DMS153 treated with DMSO at 0.1 percent for 48 hours (cell line): ENCODE measurements around the gene TNK1.

Source experiments
- DNase-seq: peaks from one replicate; lab custom pipeline; 2025; ENCODE audit not compliant: unreplicated experiment; lab: John Stamatoyannopoulos, UW

TNK1 gene

GRCh38 chr17:7389924-7390910 lies 9.3 kb downstream of the TNK1 start:
- DNase-seq = no peak

DNA sequence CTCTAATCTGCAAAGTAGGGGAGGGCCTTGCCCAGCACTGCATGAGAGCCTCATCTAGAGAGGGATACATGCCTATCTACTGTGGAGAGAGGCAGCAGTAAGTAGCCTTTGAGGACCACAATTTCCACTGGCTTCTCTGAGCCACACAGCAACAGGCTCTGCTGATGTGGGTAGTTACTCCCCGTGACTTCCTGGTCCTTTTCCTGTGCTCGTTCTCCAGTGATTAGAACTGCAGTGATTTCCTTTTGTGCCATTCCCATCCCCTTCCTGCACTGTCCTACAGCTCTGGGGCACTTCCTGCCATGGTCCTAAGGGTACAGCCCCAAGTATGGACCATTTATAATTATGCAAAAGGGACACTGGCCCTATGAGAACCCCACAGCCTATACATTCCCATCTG lies 10.4 kb downstream of the TNK1 start:
- no peak for DNase-seq

DNA sequence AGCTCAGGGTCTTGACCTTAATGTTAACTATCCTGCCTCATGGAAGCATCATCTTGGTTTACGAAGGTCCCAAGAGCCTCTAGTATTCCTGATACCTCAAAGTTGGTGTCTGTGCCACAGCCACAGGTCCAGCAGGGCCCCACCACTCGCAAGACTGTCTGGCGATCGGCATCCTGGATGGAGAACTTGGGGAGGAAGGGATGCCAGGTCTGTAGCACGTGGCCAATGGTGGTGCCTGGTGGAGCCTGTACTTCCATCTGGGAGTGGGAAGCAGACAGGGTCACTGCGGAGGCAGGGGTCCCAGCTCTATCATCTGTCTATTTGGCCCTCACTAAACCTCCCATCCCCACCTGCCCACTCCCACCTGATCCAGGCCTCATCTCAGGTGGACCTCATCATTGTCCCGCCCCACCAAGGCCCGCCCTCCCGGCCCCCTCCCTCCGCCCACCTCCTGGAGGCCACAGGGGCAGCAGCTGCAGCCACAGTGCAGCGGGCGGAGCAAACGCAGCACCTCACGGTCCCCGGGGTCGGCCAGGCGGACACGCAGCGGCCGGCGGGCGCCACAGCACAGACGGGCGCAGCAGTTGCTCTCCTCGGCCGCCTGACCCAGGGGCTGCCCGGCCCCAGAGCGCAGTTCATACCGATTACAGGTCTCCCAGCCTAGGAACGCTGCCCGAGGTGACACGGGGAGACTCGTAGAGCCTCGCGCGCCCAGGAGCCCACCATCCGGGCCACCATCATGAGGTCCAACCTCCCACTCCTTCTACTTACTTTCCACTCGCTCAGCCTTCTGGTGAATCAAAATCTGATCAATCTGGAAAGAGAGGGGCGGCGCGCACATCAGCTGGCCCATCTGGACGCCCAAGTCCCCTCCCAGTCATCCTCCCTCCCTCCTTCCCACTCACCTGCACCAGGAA lies 12.1 kb downstream of the TNK1 start:
- DNase-seq = no peak

DNA sequence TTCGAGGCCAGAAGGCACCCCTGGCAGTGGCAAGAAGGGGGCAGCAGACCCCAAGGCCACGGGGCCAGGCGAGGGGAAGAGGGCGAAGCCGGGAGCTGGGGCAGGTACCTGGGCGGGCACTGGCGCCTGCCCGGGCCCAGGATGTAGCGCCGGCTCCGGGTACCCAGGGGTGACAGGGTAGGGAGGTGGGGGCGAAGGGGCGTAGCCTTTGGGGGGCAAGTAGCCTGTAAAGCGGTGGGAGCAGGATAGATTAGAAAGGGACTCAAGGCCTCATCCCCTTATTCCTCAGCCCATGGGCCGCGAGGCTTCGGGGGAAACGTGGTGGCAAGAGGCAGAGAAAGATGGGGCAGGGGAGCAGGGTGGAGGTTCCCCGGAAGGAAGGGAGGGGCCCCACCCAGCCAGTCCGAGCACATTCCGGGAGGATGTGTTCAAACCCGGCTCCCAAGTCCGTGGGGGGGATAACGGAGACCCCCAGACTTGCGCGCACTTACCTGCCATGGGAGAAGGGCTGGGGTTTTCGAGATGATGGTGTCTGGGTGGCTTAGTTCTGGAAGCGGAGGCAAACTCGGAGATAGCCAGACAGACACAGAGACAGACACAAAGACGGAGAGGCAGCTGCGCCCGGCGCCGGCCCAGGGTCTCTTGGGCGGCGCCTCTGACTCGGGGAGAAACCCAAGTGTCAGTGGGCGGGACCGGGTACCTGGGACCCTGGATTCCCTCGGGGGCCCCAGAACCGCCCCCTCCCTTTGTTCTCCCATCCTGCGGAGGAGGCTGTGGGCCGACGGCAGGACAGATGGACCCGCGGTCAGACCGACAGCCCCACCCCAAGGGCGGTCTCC lies 12.9 kb downstream of the TNK1 start:
- DNase-seq = no peak

DNA sequence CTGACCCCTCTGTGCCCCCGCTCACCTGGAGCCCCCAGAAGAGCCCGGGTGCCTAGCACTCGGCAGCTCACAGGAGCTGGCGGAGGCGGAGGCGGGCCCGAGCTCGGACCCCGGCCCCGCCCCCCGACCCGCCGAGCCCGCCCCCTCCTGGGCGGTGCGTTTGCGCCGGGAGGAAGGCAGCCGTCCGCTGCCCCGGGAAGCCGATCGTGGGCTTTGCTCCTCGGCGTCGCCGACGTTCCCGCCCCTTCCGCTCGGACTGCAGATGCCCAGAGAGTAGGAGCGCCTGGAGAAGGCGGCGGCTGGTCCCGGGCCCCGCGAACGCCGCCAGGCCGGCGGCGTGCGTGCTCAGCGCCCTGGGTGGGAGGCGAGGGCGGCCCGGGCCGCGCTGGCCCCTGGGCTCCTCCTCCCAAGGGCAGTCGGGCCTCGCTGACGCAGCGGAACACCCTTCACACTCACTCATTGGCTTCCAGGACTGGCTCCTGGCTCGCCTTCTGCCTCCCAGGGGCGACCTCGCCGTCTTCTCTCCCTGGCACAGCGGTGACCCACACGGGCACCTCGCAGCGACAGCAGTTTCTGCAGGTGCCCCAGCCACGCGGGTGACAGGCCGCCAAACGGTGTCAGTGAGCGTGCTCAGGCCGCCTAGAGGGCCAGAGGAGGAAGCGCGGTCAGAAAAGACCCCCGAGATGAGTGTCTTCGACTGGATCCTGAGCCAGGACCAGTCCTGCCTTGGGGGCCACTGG lies 13.7 kb downstream of the TNK1 start, which contains the start of gene PLSCR3:
Gene PLSCR3 (minus strand): TSS at position 74 of the 740 bp plus-strand sequence. CDS start 415 bp downstream, outside the sequence.
- peak; percentile 20 for DNase-seq

DNA sequence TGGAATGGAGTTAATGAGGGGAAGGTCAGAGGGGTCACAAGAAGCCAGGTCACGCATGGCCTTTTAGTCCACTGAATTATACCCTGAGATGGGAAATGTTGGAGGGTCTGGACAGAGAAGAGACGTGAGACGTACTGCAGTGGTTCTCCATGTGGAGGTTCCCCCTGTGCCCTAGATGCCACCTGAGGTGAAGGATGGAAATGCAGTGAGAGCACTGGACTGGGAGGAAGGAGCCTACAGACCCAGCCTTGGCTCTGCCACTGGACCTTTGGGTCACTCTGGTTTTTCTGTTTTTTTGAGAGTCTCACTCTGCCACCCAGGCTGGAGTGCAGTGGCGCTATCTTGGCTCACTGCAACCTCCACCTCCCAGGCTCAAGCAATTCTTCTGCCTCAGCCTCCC lies 15.3 kb downstream of the TNK1 start:
- DNase-seq = no peak

- DNase-seq = no peak
These were observed 17.7 kb downstream of the TNK1 start for GRCh38 chr17:7398612-7399011.

DNA sequence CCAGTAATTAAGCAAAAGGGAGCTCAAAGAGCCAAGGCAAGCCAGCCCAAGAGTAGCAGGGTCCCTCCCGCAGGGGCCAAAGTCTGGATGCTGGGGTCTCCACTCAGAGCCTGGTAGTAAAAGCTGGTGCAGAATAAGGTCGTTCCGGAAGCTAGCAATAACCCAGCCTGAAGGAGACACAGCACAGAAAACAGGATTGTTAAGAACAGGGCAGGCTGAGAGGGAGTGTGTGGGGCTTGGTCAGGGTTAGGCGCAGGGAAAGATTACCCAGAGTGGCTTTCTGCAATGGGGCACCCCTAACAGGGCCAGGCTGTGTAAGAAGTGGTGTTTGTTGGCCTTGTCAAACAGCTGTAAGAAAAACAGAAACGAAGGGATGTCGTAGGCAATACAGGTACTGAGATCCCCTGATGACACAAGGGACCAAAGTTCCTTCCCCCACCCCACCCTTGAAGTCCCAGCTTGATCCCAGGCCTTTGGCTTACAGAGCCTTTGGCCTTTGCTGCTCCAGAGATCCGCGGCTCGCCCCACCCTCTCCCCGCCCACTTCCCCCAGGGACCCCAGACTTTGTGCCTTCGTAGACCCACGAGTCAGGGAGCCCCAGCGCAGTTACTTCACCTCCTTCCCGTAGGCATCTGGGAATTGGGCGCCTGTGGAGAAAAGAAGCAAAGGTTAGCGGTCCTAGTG lies 22.3 kb downstream of the TNK1 start:
- DNase-seq = no peak

DNA sequence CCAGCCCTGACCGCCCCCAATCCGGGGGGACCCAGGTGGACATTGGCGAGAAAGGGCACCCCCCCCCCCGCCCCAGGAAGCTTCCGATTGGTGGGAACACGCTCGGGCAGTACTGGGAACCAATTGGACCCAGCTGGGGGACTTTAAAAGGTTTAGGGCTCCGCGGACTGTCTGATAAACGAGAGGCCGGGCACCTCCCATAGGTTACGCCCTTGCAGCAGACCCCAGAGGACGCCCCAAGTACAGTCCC lies 22.8 kb downstream of the TNK1 start:
- no peak for DNase-seq

DNA sequence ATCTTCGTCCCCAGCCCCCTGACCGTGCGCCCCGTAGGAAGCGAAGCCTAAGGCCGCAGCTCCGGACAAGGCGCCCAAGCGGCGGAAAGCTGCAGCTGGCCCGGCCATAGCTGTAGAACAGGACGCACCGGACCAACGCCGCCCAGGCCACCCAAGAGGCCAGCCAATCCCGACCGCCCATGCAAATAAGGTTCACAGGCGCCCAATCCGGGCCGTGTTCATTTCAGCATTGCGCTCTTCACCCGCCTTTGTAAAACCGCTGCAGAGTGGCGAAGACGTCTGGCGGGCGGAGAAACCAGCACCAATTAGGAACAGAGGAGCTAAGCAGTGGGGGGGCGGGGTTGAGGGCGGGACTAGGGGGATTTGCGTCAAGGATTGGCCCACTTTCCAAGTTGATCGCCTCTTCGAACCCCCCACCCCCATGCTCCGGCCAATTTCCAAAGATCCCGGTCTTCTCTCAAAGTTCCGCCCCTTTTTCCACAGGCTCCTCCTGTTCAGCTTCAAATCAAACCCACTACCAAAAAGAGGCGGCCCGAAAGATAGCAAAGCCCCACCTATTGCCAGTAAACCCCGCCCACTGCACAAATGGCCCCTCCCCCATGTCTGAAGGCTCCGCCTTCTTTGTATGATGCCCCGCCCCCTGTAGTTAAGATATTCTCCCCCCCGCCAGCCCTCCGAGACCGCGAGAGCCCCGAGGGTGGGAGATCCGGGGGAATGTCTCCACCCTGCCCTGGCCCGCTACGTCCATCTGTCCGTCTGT lies 23.3 kb downstream of the TNK1 start, which contains the start of gene TMEM256:
Gene TMEM256 (minus strand): TSS at position 121 of the 760 bp plus-strand sequence. CDS start 13 bp downstream, at position 108.
- peak; percentile 78 for DNase-seq

DNA sequence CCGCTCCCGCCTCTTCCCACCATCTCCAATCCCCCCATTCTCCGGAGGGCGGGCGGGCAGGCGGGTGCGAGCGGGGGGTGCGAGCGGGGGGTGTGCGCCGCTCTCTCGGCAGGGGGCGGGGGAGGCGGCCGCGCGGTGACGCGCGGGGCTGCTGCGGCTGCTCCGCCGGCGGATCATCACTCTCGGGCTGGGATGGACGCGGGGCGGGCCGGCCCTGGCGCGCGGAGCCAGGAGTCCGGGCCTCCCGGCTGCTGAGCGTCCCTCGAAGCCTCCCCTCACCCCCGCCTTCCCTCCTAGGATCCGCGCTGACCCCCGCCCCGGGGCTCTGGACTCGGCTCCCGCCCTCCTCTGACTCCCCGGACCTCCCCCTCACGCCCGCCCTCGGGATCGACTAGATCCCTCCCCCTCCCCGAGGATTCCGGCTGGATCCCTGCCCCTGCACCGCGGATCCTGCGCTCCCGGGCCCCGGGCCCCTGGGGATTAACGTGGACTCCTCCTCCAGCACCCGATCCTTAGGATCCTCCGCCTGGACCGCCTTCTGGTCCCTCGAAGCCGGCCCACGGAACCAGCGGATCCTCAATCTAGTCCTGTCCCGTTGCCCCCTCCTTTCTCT lies 24.0 kb downstream of the TNK1 start:
- no peak for DNase-seq

DNA sequence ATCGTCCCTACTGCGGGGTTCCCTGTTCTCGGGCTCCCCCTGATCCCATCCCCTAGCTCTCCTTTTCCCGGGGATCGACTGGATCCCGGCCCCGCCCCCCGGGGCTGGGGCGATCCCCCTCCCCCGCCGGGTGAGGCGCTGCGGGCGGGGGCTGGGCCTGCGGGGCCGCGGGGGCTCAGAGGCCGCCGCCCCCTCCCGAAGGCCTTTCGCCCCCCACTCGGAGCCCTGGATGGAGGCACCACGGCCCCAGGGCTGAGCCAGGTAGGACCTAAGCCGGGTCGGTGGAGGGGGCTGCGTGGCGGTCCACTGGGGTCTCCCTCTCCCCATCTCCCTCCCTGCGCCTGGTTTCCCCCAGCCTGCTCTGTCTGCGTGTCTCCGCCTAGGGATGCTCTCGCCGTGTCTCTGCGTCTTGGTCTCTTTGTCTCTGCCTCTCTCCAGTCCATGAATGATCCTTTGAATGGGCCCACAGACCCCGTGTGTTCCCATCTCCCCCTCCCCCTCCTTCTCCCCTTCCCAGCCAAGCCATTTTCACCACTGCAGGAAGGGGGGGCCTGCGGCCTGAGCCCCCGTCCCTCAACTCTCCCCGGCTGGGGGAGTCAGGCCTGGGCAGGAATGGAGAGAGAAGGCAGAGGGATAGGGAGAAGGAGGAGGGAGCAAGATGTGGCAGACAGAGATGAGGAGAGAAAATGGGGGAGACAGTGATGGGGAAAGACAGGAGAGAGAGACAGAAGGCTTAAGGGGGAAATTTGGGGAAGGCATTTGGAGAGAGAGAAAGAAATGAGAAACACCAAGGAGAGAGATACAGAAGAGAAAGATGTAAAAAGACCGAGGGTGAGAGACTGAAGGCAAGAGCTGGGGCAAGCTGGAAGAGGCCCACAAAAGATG lies 24.7 kb downstream of the TNK1 start:
- DNase-seq = no peak

DNA sequence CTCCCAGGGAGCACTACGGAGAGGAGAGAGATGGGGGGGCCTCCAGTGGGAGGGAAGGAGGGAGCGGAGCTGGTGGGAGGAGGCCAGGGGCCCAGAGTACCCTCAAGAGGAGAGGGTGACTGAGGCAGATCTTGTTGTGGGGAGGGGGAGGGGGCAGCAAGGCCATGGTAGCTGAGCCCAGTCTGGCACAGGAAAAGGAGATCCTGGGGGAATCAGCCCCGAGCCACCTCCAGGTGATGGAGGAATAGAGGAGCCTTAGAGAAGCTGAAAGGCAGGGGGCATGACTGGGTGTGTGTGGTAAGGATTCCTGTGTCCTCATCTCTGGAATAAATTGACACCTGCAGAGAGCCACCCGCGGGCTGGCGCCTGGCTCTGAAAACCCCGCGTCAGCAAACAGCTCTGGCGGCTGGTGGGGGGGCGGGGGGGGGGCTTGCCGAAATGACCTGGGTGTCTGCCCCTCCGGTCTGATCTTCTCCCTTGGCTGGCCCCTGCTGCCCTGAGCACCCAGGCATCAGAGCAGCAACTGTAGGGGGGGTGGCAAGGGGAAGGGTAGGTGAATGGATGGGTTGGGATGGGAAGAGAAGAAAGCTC lies 25.4 kb downstream of the TNK1 start:
- DNase-seq = no peak

- DNase-seq = no peak
These were observed 26.2 kb downstream of the TNK1 start for GRCh38 chr17:7407082-7407481.

GRCh38 chr17:7407485-7408251 lies 26.8 kb downstream of the TNK1 start, which contains the start of gene NLGN2:
NLGN2 (plus strand) TSS chr17:7407845; CDS start chr17:7408256, 411 bp downstream.
- no peak for DNase-seq

DNA sequence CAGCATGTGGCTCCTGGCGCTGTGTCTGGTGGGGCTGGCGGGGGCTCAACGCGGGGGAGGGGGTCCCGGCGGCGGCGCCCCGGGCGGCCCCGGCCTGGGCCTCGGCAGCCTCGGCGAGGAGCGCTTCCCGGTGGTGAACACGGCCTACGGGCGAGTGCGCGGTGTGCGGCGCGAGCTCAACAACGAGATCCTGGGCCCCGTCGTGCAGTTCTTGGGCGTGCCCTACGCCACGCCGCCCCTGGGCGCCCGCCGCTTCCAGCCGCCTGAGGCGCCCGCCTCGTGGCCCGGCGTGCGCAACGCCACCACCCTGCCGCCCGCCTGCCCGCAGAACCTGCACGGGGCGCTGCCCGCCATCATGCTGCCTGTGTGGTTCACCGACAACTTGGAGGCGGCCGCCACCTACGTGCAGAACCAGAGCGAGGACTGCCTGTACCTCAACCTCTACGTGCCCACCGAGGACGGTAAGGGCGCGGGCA lies 27.4 kb downstream of the TNK1 start:
- DNase-seq = no peak
